Endometrial microvascular endothelial cells (primary cell): ENCODE data around the gene GPRIN1. TPM values are rescaled to one million over a fixed set of nuclear protein-coding genes. Genes with fewer than 3 reads are reported as not detected.
"Not testable (repeated sequence)": the region's sequence is repeated elsewhere in the genome, so short reads cannot be mapped to it uniquely, and the experiment has no call there.

Source experiments
- in situ Hi-C: cut with HindIII; loops from 2 replicates; pipeline ENCODE4 v1.10.0; 2017; ENCODE audit warnings: low sequenced_read_pairs, low pct_unique_long_range_greater_than_20kb; ENCODE audit errors: inconsistent ontology term
- total RNA-seq: library from RNA; depleted of rRNA; stranded (reverse); fragments of >200 nt; gene quantifications from one replicate; pipeline ENCODE4 v1.2.3, GENCODE V29; 2015; ENCODE audit errors: inconsistent ontology term

GPRIN1 gene
- total RNA-seq, 1 donor from 2014 or later: 9.0 TPM

DNA sequence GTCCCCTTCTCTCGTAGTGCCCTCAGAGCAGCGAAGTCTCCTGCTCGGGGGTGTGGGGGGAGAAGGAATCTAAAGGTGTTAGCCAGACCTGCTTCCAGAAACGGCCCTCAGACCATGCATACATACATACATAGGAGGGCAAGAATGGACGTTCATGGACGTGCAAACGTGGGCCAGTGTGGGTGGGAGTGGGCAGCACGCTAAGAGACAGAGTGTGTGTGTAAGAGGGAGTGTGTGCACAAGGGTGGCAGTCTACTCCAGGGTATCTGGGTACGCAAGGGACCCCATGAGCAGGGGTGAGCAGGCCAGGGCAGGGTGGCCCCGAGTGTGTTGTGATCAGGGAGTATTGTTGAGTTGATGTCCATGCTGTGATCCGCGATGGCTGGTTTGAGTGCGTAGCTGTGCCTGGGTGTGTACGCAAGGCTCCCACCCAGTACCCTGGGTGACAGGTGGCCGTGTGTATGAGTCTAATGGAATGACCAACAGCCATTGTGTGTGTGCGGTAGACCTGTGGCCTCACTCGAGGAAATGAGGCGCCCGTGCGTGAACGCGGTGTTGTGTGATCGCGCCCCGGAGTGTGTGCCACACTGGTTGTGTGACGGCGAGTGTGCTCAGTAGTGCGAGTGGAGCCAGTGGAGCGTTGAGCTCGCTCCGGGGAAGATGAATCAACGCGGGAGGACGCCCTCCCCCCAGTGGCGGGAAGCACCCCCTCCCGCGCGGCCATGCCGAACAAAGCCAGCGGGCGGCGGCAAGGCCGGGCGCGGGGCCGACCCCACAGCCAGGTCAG is 826 bp downstream of the GPRIN1 start:
- in situ Hi-C loops: no loop called here

- in situ Hi-C loops: no loop called here
Observed at GRCh38 chr5:176608142-176608705, 1.7 kb downstream of the GPRIN1 start.

- in situ Hi-C loops: no loop called here
Observed at GRCh38 chr5:176606875-176607274, 3.1 kb downstream of the GPRIN1 start.

GRCh38 chr5:176606032-176606431 is 3.9 kb downstream of the GPRIN1 start:
- in situ Hi-C loops: no loop called here

GRCh38 chr5:176603091-176603490 is 6.9 kb downstream of the GPRIN1 start:
- in situ Hi-C loops: no loop called here

- in situ Hi-C loops: no loop called here
Observed at GRCh38 chr5:176601901-176602482, 8.0 kb downstream of the GPRIN1 start.

DNA sequence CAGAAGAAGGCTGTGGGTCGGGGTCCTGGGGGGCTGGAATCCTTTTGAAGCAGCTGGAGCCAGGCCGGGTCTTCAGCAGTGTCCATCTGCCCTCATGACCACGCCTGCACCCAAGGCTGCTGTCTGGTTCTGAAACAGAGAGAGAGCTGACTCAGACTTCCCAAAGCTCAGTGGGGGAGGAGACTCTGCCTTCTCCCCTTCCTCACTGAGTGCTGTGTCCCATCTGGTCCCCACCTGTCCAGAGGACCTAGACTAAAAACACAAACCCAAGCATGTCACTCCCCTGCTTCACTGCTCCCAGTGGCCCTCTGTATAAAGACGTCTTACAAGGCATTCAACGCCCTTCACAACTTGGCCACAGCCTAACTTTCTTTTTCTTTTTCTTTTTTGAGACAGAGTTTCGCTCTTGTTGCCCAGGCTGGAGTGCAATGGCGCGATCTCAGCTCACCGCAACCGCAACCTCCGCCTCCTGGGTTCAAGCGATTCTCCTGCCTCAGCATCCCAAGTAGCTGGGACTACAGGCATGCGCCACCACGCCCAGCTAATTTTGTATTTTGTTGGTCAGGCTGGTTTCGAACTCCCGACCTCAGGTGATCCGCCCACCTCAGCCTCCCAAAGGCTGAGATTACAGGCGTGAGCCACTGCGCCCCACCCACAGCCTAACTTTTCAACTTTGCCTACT is 10.1 kb downstream of the GPRIN1 start:
- in situ Hi-C loops: not testable (repeated sequence)

DNA sequence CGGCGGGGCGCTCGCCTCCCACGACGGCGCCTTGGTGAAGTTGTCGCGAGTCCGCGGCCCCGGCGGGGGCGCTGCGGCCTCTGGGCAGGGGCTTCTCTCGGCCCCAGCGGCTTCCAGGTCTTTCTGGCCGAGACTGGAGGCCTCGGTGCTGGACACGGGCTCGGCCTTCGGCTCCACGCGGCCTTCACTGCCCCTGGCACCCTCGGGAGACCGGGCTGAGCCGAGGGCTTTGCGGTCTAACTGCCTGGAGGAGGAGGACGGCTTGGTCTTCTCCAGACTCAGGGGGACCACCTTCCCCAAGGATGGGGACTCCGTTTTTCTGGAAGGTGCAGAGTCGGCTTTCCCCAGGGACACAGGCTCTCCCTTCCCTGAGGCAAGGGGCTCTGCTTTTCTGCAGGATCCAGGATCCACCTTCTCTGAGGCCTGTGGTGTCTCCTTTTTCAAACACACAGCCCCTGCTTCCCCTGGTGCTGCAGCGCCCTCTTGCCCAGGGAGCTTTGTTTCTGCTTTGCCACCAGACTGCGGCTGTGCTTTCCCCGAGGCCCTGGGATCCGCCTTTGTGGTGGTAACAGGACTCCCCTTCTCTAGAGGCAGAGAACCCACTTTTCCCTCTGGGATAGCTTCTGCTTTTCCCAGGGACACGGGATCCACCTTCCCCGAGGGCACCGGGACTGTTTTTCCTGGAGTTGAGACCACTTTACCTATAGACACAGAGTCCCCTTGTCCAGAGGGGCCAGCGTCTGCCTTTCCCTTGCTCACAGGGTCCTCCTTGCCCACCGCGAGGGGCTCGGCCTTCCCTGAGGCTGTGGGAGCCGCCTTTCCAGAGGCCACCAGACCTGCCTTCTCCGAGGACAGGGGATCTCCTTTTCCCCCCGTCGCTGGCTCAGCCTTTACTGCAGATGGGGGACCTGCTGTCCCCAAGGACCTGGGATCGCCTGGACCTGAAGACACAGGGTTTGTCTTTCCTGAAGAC is 12.3 kb downstream of the GPRIN1 start:
- in situ Hi-C loops: no loop called here

GRCh38 chr5:176596689-176597416 is 13.1 kb downstream of the GPRIN1 start:
- in situ Hi-C loops: no loop called here

- in situ Hi-C loops: no loop called here
Observed at GRCh38 chr5:176596069-176596644, 13.8 kb downstream of the GPRIN1 start.

- in situ Hi-C loops: no loop called here
Observed at GRCh38 chr5:176595386-176595943, 14.5 kb downstream of the GPRIN1 start.

DNA sequence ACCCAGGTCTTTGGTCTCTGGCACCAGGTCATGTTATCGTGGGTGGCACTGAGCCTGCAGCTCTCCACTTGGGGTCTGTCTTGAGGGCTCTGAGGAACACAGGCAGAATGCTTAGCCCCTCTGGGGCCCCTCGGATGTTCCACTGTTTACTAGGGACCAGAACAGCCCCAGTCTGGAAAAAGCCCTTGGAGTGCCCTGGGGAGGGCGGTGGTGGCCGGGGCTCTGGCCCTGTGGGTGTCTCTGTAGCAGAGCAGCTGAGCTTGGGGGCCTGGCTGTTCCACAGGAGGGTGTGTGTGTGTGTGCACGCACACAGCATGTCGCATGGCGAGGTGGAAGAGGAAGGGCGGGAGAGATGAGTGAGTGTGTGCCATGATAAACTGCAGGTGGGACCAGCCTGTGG is 15.4 kb downstream of the GPRIN1 start:
- in situ Hi-C loops: no loop called here

DNA sequence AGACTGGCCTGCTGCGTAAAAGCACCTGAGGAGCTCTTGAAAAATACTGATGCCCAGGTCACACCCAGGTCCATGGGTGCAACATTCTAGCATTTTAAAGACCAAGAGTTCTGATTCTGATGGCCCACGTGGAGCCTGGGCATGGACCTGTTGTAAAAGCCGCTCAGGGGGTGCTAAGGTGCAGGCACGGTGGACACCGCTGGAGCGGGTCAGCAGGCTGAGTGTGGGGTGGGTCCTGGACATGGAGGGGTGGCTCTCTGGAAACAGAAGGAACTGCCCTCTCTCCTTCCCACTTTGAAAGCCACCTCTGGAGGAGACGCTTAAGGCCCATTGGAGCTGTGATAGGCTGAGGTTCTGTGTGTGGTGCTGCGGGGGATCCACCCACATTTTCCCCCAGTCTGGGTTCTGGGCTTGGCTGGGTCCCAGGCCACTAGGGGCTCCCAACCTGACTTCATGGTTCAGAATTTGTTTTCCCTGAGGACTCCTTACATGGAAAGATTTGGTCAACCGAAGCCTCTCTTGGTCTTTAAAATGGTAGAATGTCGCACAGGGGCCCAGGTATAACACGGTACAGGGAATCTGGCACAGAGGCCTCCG is 16.6 kb downstream of the GPRIN1 start:
- in situ Hi-C loops: no loop called here

- in situ Hi-C loops: no loop called here
Observed at GRCh38 chr5:176592573-176592972, 17.4 kb downstream of the GPRIN1 start.

- in situ Hi-C loops: not testable (repeated sequence)
Observed at GRCh38 chr5:176591667-176592066, 18.3 kb downstream of the GPRIN1 start.

DNA sequence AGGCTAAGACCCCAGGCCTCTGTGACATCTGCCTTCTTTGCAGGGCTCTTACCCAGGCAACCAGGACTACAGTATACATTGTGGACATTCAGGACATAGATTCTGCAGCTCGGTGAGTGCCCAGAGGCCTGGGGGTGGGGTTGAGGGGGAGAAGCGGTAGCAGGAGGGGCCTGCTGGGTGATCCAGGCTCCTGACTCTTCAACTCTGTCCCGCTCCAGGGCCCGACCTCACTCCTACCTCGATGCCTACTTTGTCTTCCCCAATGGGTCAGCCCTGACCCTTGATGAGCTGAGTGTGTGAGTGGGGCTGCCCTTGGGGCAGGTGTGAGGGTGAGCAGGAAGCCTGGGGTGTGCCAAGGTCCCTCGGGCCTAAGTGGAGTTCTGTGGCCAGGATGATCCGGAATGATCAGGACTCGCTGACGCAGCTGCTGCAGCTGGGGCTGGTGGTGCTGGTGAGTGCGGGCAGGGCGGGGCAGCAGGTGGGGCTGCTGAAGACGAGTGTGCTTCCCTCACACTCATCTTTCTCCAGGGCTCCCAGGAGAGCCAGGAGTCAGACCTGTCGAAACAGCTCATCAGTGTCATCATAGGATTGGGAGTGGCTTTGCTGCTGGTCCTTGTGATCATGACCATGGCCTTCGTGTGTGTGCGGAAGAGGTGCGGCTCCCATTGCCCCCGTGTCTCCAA is 19.8 kb downstream of the GPRIN1 start:
- in situ Hi-C loops: no loop called here
